Adrenal gland (tissue), 12 donors: ENCODE data around the gene MYO1B. TPM values are rescaled to one million over a fixed set of nuclear protein-coding genes. Genes with fewer than 3 reads are reported as not detected.

Experiments used
- DNase-seq, 7 donors: peaks; one replicate each; pipeline ENCODE4 v3.0.0-alpha.2; 2019 to 2020
- H3K27ac ChIP-seq, 5 donors: fragments of 200-600 bp; sonication (generic) in 4 of 5; 1 replicate in 3 of 5; 2 replicates in 2 of 5; pipeline versions ENCODE4 v1.5.1 to v1.8.0; 2016 to 2020; ENCODE audit warnings: mild to moderate bottlenecking in 1 of 5
- H3K27me3 ChIP-seq: fragments of 200-600 bp; 2 replicates; pipeline ENCODE4 v1.8.0; 2021
- H3K36me3 ChIP-seq, 2 donors: fragments of 200-600 bp; replicated peaks in 1 of 2; 1 replicate in 1 of 2; 2 replicates in 1 of 2; pipeline versions ENCODE4 v1.5.1 to v1.8.0; 2018 to 2022
- H3K4me1 ChIP-seq, 2 donors: fragments of 200-600 bp; replicated peaks in 1 of 2; 1 replicate in 1 of 2; 2 replicates in 1 of 2; pipeline versions ENCODE4 v1.5.1 to v1.8.0; 2018 to 2021
- H3K4me3 ChIP-seq, 4 donors: fragments of 200-600 bp; sonication (generic) in 3 of 4; one replicate each; pipeline ENCODE4 v1.5.1; 2016 to 2018
- H3K9me3 ChIP-seq, 3 donors: fragments of 200-600 bp; sonication (generic) in 1 of 3; replicated peaks in 1 of 3; 1 replicate in 2 of 3; 2 replicates in 1 of 3; pipeline versions ENCODE4 v1.5.1 to v1.8.0; 2016 to 2021
- CTCF ChIP-seq, 6 experiments: fragments of 450-650 bp in 4 of 6; fragments of 200-600 bp in 2 of 6; sonication (generic) in 1 of 6; IDR thresholded peaks; 1 replicate in 5 of 6; 2 replicates in 1 of 6; pipeline versions ENCODE4 v1.5.1 to v1.8.0; 2016 to 2021; ENCODE audit warnings: antibody characterized with exemption in 6 of 6, mild to moderate bottlenecking in 2 of 6, moderate library complexity in 1 of 6
- POLR2A ChIP-seq, 2 donors: fragments of 450-650 bp; IDR thresholded peaks; one replicate each; pipeline ENCODE4 v1.6.1; 2017; ENCODE audit warnings: antibody characterized with exemption in 2 of 2, mild to moderate bottlenecking in 2 of 2, moderate library complexity in 1 of 2
- WGBS, 4 donors: extraction: QIAGEN DNeasy Blood & Tissue Kit in 2 of 4; methylation state at CpG; one replicate each; pipeline versions ENCODE4 v1.1.5 to v1.1.7; 2013 to 2017; 5-methylcytosine and 5-hydroxymethylcytosine counted together
- intact Hi-C, 2 donors: fragments of 100-400 bp; cut with DNase I; formaldehyde crosslinking; loops; one replicate each; pipeline versions ENCODE4 v1.14.1 to v1.15.0; 2022 to 2023
- polyA plus RNA-seq, 3 donors: library from polyadenylated mRNA; stranded (reverse); fragments of 200-250 nt in 2 of 3; fragments of 350-450 nt in 1 of 3; fragmentation: Illumina TruSeq in 1 of 3; extraction: RNeasy Lipid Tissue Mini Kit (QIAGEN cat#74804) in 1 of 3; gene quantifications; one replicate each; pipeline ENCODE4 v1.2.3, GENCODE V29; 2013 to 2014
- total RNA-seq, 9 donors: library from RNA; depleted of rRNA in 4 of 9; stranded (reverse); fragments of >200 nt in 4 of 9; fragments of 120-200 nt in 1 of 9; fragmentation: NEBNext Ultra II Directional in 1 of 9; extraction: Animal tissue kit (Norgen Biotek cat#: 25700) in 1 of 9; gene quantifications; one replicate each; pipeline versions ENCODE4 v1.1.0 to v1.2.4, GENCODE V29; 2013 to 2023
- donor health status: healthy with polysubstance abuse.
- donor health status: Bipolar disorder and iron deficiency.
- donor health status: DM: yes; HTN: yes; CAD: no.
- donor health status: DM: no; HTN: no; CAD: no.
- donor health status: DM: no; HTN: no; CAD: no.
- donor health status: DM: yes; HTN: yes; CAD: no.

MYO1B gene
- total and polyA plus RNA-seq, 12 donors, result 6.9 to 24.0 (median 14.0) TPM

- WGBS, 4 donors, result 74 to 92% (median 85%) methylated on average over 5 of the region's 5 CpGs
- Histone ChIP-seq H3K27ac (no peak overlapping the region), H3K9me3 (no peaks in the 10 kb centered on the region), H3K4me3 (no peak overlapping the region), H3K36me3 (no peaks in the 10 kb centered on the region), H3K27me3 (no peaks in the 10 kb centered on the region), H3K4me1 (peaks cover 0 to 5% of the 10 kb centered on the region in 2 donors)
- DNase-seq, result no peak
- intact Hi-C loops, result loop anchor here in 1 of 2 donors (10.0 kb wide), 1 partner anchor 264 kb away; no protein-coding TSS in a partner anchor
- TF ChIP-seq CTCF (IDR thresholded peaks at IDR 0.05), result no peak
- no peak for TF ChIP-seq POLR2A (IDR thresholded peaks at IDR 0.05)
Measured at GRCh38 chr2:191240871-191241270, 4.3 kb upstream of the MYO1B start.

DNA sequence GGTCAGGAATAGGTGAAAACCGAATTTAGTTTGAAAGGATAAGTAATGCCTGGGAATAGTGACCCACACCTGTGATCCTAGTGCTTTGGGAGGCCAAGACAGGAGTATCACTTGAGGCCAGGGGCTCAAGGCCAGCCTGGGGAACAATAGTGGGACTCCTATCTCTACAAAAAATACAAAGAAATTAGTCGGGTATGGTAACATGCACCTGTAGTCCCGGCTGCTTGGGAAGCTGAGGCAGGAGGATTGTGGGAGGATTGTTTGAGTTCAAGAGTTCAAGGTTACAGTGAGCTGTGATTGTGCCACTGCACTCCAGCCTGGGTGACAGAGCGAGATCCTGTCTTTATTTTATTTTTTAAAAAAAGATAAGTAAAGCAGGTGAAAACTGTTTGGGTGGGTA lies 3.8 kb upstream of the MYO1B start:
- Histone ChIP-seq H3K4me1 (peaks cover 0 to 9% of the 10 kb centered on the region in 2 donors), H3K27ac (no peak overlapping the region), H3K4me3 (no peak overlapping the region), H3K27me3 (no peaks in the 10 kb centered on the region), H3K36me3 (no peaks in the 10 kb centered on the region), H3K9me3 (no peaks in the 10 kb centered on the region)
- WGBS, 4 donors, result 59 to 79% (median 73%) methylated on average over 4 of the region's 4 CpGs
- TF ChIP-seq CTCF (IDR thresholded peaks at IDR 0.05) (no peak), POLR2A (IDR thresholded peaks at IDR 0.05) (no peak)
- intact Hi-C loops, result loop anchor here in 1 of 2 donors (10.0 kb wide), 1 partner anchor 263 kb away; no protein-coding TSS in a partner anchor
- DNase-seq, result no peak

DNA sequence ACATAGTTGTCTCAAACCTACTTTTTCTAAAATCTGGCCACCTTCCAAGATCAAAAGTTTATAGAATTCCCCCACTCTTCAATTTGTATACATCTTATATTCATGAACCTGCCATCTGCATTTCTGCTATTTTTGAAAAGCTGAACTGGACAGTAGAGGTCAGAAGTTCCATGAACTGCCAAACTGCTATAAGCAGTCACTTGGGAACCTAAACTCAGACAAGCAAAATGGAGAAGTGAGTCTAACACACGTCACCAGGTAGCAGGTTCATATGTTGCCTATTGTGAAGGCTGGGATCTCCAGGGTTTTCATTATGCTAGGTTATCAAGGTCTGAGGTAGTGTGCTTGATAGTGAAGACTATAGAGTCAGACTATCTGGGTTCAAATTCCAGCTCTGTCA lies 2.0 kb upstream of the MYO1B start:
- H3K27ac ChIP-seq, result no peak overlapping the region
- TF ChIP-seq CTCF (IDR thresholded peaks at IDR 0.05), result no peak
- TF ChIP-seq POLR2A (IDR thresholded peaks at IDR 0.05), result no peak
- intact Hi-C loops, result loop anchor here in 1 of 2 donors (10.0 kb wide), 1 partner anchor 262 kb away; no protein-coding TSS in a partner anchor
- H3K9me3 ChIP-seq, result no peaks in the 10 kb centered on the region
- DNase-seq, result no peak
- 65 to 87% (median 82%) methylated on average over 1 of the region's 1 CpG for WGBS, 4 donors
- no peaks in the 10 kb centered on the region for H3K36me3 ChIP-seq
- peaks cover 6 to 9% of the 10 kb centered on the region in 2 donors for H3K4me1 ChIP-seq
- no peaks in the 10 kb centered on the region for H3K27me3 ChIP-seq
- H3K4me3 ChIP-seq, result no peak overlapping the region

DNA sequence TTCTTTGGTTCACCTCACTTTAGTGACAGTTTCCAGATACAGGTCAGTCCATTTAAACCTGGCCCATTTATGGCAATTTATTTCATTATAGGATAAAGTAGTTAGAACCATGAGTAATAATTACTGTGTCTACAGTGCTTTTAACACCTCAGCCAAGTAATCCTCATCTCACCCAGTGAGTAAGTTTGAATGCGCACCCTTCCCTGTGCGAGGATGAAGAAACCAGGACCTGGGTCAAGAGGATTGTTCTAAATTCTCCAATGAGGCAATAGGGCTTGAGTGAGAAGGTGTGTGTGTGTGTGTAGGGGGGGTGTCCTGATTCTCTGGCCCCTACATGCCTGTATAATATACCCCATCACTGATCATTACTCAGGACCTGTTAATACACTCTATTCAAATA lies 854 bp upstream of the MYO1B start:
- Histone ChIP-seq H3K4me1 (peaks cover 9 to 11% of the 10 kb centered on the region in 2 donors), H3K4me3 (no peak overlapping the region), H3K9me3 (no peaks in the 10 kb centered on the region), H3K27me3 (no peaks in the 10 kb centered on the region), H3K27ac (no peak overlapping the region), H3K36me3 (no peaks in the 10 kb centered on the region)
- WGBS, 4 donors, result 86 to 98% (median 92%) methylated on average over 2 of the region's 2 CpGs
- TF ChIP-seq CTCF (IDR thresholded peaks at IDR 0.05), result no peak
- no peak for TF ChIP-seq POLR2A (IDR thresholded peaks at IDR 0.05)
- intact Hi-C loops, result loop anchor here in 1 of 2 donors (10.0 kb wide), 1 partner anchor 260 kb away; no protein-coding TSS in a partner anchor
- DNase-seq, result no peak
